K562 (cell line): ENCODE measurements around the gene SLC35G2. TPM values are rescaled to one million over a fixed set of nuclear protein-coding genes. Genes with fewer than 3 reads are reported as not detected.

Experiments
- CHD1 ChIP-seq: fragments of 200-600 bp; sonication (generic); IDR thresholded peaks from one replicate; pipeline ENCODE4 v1.6.1; 2012; ENCODE audit warnings: mild to moderate bottlenecking, moderate library complexity, low read length, inconsistent platforms
- CREB1 ChIP-seq, 2 experiments: sonication (generic) in 1 of 2; formaldehyde crosslinking in 1 of 2; IDR thresholded peaks; 2 replicates each; pipeline versions ENCODE4 v1.6.1 to v1.8.0; 2012 to 2022; ENCODE audit warnings: inconsistent platforms in 1 of 2, mild to moderate bottlenecking in 1 of 2, missing genetic modification reagents in 1 of 2, moderate library complexity in 1 of 2
- HMG20B ChIP-seq: fragments of 250-450 bp; sonication (Bioruptor Pico); IDR thresholded peaks from 2 replicates; pipeline ENCODE4 v1.5.0; 2021; ENCODE audit warnings: mild to moderate bottlenecking
- HOXB6 ChIP-seq: fragments of 250-450 bp; sonication (Bioruptor Pico); IDR thresholded peaks from 2 replicates; pipeline ENCODE4 v1.5.1; 2022; ENCODE audit warnings: mild to moderate bottlenecking, borderline replicate concordance
- KLF1 ChIP-seq: fragments of 450-650 bp; IDR thresholded peaks from 2 replicates; pipeline ENCODE4 v1.6.1; 2016; ENCODE audit warnings: missing genetic modification characterization, missing compliant biosample characterization
- NONO ChIP-seq, 2 experiments: fragments of 200-400 bp in 1 of 2; fragments of 450-650 bp in 1 of 2; formaldehyde crosslinking in 1 of 2; IDR thresholded peaks; 2 replicates each; pipeline ENCODE4 v1.6.1; 2017; ENCODE audit warnings: low read depth in 2 of 2, mild to moderate bottlenecking in 2 of 2, moderate library complexity in 2 of 2, low read length in 1 of 2
- POLR2A ChIP-seq: fragments of 450-650 bp; conservative IDR thresholded peaks from 2 replicates; pipeline ENCODE4 v1.6.1; 2016
- RBM15 ChIP-seq: fragments of 200-400 bp; formaldehyde crosslinking; IDR thresholded peaks from 2 replicates; pipeline ENCODE4 v1.6.1; 2018; ENCODE audit warnings: mild to moderate bottlenecking, low read length, moderate library complexity; ENCODE audit not compliant: insufficient read depth
- SREBF1 ChIP-seq: fragments of 150-350 bp; IDR thresholded peaks from 2 replicates; pipeline ENCODE4 v1.6.1; 2014; ENCODE audit warnings: antibody characterized with exemption, low read depth, low read length, borderline replicate concordance
- TCFL5 ChIP-seq: fragments of 250-450 bp; sonication (Bioruptor Pico); conservative IDR thresholded peaks from 2 replicates; pipeline ENCODE4 v1.6.1; 2021; ENCODE audit warnings: mild to moderate bottlenecking, moderate library complexity, matching md5 sums
- polyA plus RNA-seq, 8 experiments: library from polyadenylated mRNA; depleted of rRNA in 4 of 8; stranded (reverse) in 5 of 8; unstranded in 3 of 8; fragments of >200 nt; fragmentation: Nextera tagmentation in 2 of 8; fragmentation: Illumina TruSeq in 1 of 8; extraction: Ambion mirVana in 2 of 8; extraction: Trizol in 1 of 8; gene quantifications; 2 replicates each; pipeline versions ENCODE4 v1.2.1 to v1.2.3, GENCODE V29; 2011 to 2014; ENCODE audit warnings: inconsistent platforms in 1 of 8, missing spikeins in 1 of 8
- total RNA-seq, 7 experiments: library from RNA; depleted of rRNA in 6 of 7; stranded (reverse); fragments of >200 nt in 6 of 7; fragmentation: Illumina TruSeq in 2 of 7; extraction: Trizol in 2 of 7; gene quantifications; 2 replicates each; pipeline versions ENCODE4 v1.2.1 to v1.2.3, GENCODE V29; 2011 to 2021; ENCODE audit warnings: low replicate concordance in 1 of 7
- TF ChIP-seq, protein P1 (sequence below), 2 experiments: fragments of 450-650 bp in 1 of 2; sonication (generic) in 1 of 2; formaldehyde crosslinking in 1 of 2; IDR thresholded peaks; 2 replicates each; pipeline versions ENCODE4 v1.7.1 to v1.9.0; 2016 to 2022; ENCODE audit warnings: inconsistent platforms in 1 of 2, mild to moderate bottlenecking in 1 of 2, missing genetic modification reagents in 1 of 2
- TF ChIP-seq, protein P2 (sequence below): fragments of 450-650 bp; formaldehyde crosslinking; conservative IDR thresholded peaks from 2 replicates; pipeline ENCODE4 v1.4.0; 2022; ENCODE audit warnings: mild to moderate bottlenecking, missing genetic modification characterization

Gene SLC35G2
- total and polyA plus RNA-seq, 9 of the 15 experiments (the other 6 are each of a cell fraction or from before 2014, with no cell fraction given) = 2.6 to 5.9 (median 3.2) TPM

DNA sequence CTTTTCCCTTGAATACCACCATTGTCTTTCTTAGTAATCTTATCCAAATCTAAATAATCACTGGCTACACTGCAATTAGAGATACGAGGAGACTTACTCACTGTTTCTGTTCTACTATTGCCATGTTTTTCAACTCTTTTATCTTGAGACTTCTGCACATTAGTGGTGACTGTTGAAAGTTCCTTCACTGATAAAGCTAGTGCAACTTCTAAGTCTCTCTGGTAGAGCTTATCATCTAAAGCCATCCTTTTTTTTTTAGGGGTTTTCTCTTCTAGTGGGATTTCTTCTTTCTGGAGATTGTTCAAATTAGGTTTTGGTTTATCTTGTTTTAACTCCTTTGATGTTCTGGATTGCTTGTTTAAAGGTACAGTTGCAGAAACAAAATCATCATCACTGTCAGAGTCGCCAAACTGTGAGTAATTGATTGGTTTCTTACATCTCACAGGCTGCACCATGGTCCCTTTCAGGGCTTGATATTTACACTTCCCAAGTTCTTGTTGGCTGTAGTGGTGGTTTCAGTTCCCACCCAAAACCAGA is 80.8 kb downstream of the SLC35G2 start (continued):
- TF ChIP-seq, protein P1, sequence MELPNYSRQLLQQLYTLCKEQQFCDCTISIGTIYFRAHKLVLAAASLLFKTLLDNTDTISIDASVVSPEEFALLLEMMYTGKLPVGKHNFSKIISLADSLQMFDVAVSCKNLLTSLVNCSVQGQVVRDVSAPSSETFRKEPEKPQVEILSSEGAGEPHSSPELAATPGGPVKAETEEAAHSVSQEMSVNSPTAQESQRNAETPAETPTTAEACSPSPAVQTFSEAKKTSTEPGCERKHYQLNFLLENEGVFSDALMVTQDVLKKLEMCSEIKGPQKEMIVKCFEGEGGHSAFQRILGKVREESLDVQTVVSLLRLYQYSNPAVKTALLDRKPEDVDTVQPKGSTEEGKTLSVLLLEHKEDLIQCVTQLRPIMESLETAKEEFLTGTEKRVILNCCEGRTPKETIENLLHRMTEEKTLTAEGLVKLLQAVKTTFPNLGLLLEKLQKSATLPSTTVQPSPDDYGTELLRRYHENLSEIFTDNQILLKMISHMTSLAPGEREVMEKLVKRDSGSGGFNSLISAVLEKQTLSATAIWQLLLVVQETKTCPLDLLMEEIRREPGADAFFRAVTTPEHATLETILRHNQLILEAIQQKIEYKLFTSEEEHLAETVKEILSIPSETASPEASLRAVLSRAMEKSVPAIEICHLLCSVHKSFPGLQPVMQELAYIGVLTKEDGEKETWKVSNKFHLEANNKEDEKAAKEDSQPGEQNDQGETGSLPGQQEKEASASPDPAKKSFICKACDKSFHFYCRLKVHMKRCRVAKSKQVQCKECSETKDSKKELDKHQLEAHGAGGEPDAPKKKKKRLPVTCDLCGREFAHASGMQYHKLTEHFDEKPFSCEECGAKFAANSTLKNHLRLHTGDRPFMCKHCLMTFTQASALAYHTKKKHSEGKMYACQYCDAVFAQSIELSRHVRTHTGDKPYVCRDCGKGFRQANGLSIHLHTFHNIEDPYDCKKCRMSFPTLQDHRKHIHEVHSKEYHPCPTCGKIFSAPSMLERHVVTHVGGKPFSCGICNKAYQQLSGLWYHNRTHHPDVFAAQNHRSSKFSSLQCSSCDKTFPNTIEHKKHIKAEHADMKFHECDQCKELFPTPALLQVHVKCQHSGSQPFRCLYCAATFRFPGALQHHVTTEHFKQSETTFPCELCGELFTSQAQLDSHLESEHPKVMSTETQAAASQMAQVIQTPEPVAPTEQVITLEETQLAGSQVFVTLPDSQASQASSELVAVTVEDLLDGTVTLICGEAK (IDR thresholded peaks at IDR 0.05) = no peak
- TF ChIP-seq, protein P1 (CRISPR knock-in tag; IDR thresholded peaks at IDR 0.05) = no peak
- no peak for TF ChIP-seq RBM15
- no peak for TF ChIP-seq CREB1 (IDR thresholded peaks at IDR 0.05)
- TF ChIP-seq CREB1 (CRISPR knock-in tag; IDR thresholded peaks at IDR 0.05) = no peak
- TF ChIP-seq, protein P2, sequence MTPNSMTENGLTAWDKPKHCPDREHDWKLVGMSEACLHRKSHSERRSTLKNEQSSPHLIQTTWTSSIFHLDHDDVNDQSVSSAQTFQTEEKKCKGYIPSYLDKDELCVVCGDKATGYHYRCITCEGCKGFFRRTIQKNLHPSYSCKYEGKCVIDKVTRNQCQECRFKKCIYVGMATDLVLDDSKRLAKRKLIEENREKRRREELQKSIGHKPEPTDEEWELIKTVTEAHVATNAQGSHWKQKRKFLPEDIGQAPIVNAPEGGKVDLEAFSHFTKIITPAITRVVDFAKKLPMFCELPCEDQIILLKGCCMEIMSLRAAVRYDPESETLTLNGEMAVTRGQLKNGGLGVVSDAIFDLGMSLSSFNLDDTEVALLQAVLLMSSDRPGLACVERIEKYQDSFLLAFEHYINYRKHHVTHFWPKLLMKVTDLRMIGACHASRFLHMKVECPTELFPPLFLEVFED = no peak
- TF ChIP-seq CHD1 = no peak
- no peak for TF ChIP-seq HMG20B
- TF ChIP-seq NONO (IDR thresholded peaks at IDR 0.05; ENCODE audit: low read depth in 2 of 2, low read length in 1 of 2) = no peak
- no peak for TF ChIP-seq HOXB6 (CRISPR knock-in tag)
- TF ChIP-seq POLR2A = no peak
- TF ChIP-seq TCFL5 (CRISPR knock-in tag) = no peak
- no peak for TF ChIP-seq SREBF1
- no peak for TF ChIP-seq KLF1 (tag)
